A549 (cell line): ENCODE results near the gene HOXD12. TPM values are rescaled to one million over a fixed set of nuclear protein-coding genes. Genes with fewer than 3 reads are reported as not detected.

Source experiments
- ATAC-seq, 2 experiments: fragments of 200-7000 bp in 1 of 2; fragments of >200 bp in 1 of 2; cut with Nextera tagmentation in 1 of 2; cut with Tn5 transposase in 1 of 2; 3 replicates each; pipeline versions ENCODE4 v1.8.0 to v1.9.1; 2018 to 2020; ENCODE audit warnings: mild to moderate bottlenecking in 1 of 2, moderate library complexity in 1 of 2
- CTCF ChIA-PET: fragments of 300-600 bp; sonication (Branson Sonifier 250); formaldehyde crosslinking; extraction: SDS; loops from one replicate; lab custom pipeline; 2021; ENCODE audit warnings: antibody characterized with exemption, inconsistent platforms; lab: Yijun Ruan, JAX
- POLR2A ChIA-PET: fragments of 350-600 bp; formaldehyde crosslinking; extraction: SDS; loops from one replicate; lab custom pipeline; 2021; ENCODE audit warnings: antibody characterized with exemption, inconsistent platforms; lab: Yijun Ruan, JAX
- DNase-seq, 2 experiments: peaks; one replicate each; pipeline versions ENCODE4 v3.0.0 to v3.0.0-alpha.2; 2011 to 2016; ENCODE audit warnings: low read depth in 1 of 2, low spot score in 1 of 2
- FAIRE-seq: peaks from 2 replicates; lab custom pipeline; 2011; peaks lifted over from hg19 to GRCh38; lab: Jason Lieb, UNC
- H3K27ac ChIP-seq, 2 experiments: fragments of >200 bp; sonication (Bioruptor Twin); formaldehyde crosslinking; 3 replicates each; pipeline ENCODE4 v1.5.1; 2016 to 2017
- H3K4me1 ChIP-seq: fragments of >200 bp; sonication (Bioruptor Twin); formaldehyde crosslinking; 3 replicates; pipeline ENCODE4 v1.6.1; 2016
- H3K4me2 ChIP-seq: fragments of >200 bp; sonication (Bioruptor Twin); formaldehyde crosslinking; 3 replicates; pipeline ENCODE4 v1.6.1; 2016
- H3K4me3 ChIP-seq: fragments of >200 bp; sonication (Bioruptor Twin); formaldehyde crosslinking; 3 replicates; pipeline ENCODE4 v1.5.1; 2016
- H3K9me3 ChIP-seq: fragments of >200 bp; sonication (Bioruptor Twin); formaldehyde crosslinking; 3 replicates; pipeline ENCODE4 v1.6.1; 2016
- ATOH8 ChIP-seq: fragments of 250-450 bp; sonication (Bioruptor Pico); IDR thresholded peaks from 2 replicates; pipeline ENCODE4 v1.5.0; 2020; ENCODE audit warnings: low read depth, mild to moderate bottlenecking, moderate library complexity
- BCL3 ChIP-seq: fragments of >200 bp; sonication (Bioruptor Twin); formaldehyde crosslinking; IDR thresholded peaks from 3 replicates; pipeline ENCODE4 v1.6.1; 2016
- E2F6 ChIP-seq: IDR thresholded peaks from 2 replicates; pipeline ENCODE4 v1.6.1; 2012; ENCODE audit warnings: low read depth, borderline replicate concordance
- EHF ChIP-seq: fragments of 250-450 bp; sonication (Bioruptor Pico); IDR thresholded peaks from 2 replicates; pipeline ENCODE4 v1.5.0; 2020; ENCODE audit warnings: mild to moderate bottlenecking
- ELK1 ChIP-seq: fragments of 150-350 bp; IDR thresholded peaks from 2 replicates; pipeline ENCODE4 v1.6.1; 2014; ENCODE audit warnings: low read depth, mild to moderate bottlenecking, low read length
- FOSB ChIP-seq: fragments of 250-450 bp; sonication (Bioruptor Pico); IDR thresholded peaks from 2 replicates; pipeline ENCODE4 v1.5.0; 2020; ENCODE audit warnings: mild to moderate bottlenecking, moderate library complexity
- FOSL2 ChIP-seq, 2 experiments: fragments of 450-650 bp in 1 of 2; fragments of >200 bp in 1 of 2; sonication (Bioruptor Twin) in 1 of 2; formaldehyde crosslinking; IDR thresholded peaks; 2 replicates each; pipeline versions ENCODE4 v1.5.0 to v1.6.1; 2016 to 2020; ENCODE audit warnings: mild to moderate bottlenecking in 1 of 2, moderate library complexity in 1 of 2
- FOXS1 ChIP-seq: fragments of 250-450 bp; sonication (Bioruptor Pico); IDR thresholded peaks from 2 replicates; pipeline ENCODE4 v1.5.0; 2020; ENCODE audit warnings: mild to moderate bottlenecking, moderate library complexity
- HDAC2 ChIP-seq: fragments of 200-600 bp; sonication (generic); IDR thresholded peaks from 2 replicates; pipeline ENCODE4 v1.6.1; 2016
- HMGXB4 ChIP-seq: fragments of 250-450 bp; sonication (Bioruptor Pico); IDR thresholded peaks from 2 replicates; pipeline ENCODE4 v1.5.0; 2021; ENCODE audit warnings: mild to moderate bottlenecking, moderate library complexity, borderline replicate concordance
- HOXB13 ChIP-seq: fragments of 250-450 bp; sonication (Bioruptor Pico); IDR thresholded peaks from 2 replicates; pipeline ENCODE4 v1.5.0; 2020; ENCODE audit warnings: low read depth, mild to moderate bottlenecking, moderate library complexity
- HOXB5 ChIP-seq: fragments of 250-450 bp; sonication (Bioruptor Pico); IDR thresholded peaks from 2 replicates; pipeline ENCODE4 v1.5.0; 2020; ENCODE audit warnings: mild to moderate bottlenecking, moderate library complexity
- JUN ChIP-seq, 2 experiments: fragments of >200 bp; sonication (Bioruptor Twin); formaldehyde crosslinking; IDR thresholded peaks; 2 replicates in 1 of 2; 3 replicates in 1 of 2; pipeline ENCODE4 v1.6.1; 2016 to 2017
- JUNB ChIP-seq: fragments of >200 bp; sonication (Bioruptor Twin); formaldehyde crosslinking; IDR thresholded peaks from 2 replicates; pipeline ENCODE4 v1.6.1; 2016
- KDM5A ChIP-seq: fragments of 200-600 bp; sonication (generic); IDR thresholded peaks from 2 replicates; pipeline ENCODE4 v1.6.1; 2016; ENCODE audit warnings: antibody characterized with exemption, mild to moderate bottlenecking
- MAFK ChIP-seq: fragments of 450-650 bp; IDR thresholded peaks from 2 replicates; pipeline ENCODE4 v1.6.1; 2014; ENCODE audit not compliant: partially characterized antibody
- MYC ChIP-seq: IDR thresholded peaks from 2 replicates; pipeline ENCODE4 v1.6.1; 2012; ENCODE audit warnings: mild to moderate bottlenecking, inconsistent platforms, low read length, improper control_type of control experiment, borderline replicate concordance
- NPAS2 ChIP-seq: fragments of 250-450 bp; sonication (Bioruptor Pico); IDR thresholded peaks from 2 replicates; pipeline ENCODE4 v1.8.0; 2022; ENCODE audit warnings: mild to moderate bottlenecking, moderate library complexity, borderline replicate concordance
- PBX3 ChIP-seq: IDR thresholded peaks from 2 replicates; pipeline ENCODE4 v1.6.1; 2012
- RAD21 ChIP-seq, 2 experiments: fragments of >200 bp in 1 of 2; sonication (Bioruptor Twin) in 1 of 2; formaldehyde crosslinking in 1 of 2; IDR thresholded peaks in 1 of 2; conservative IDR thresholded peaks in 1 of 2; 2 replicates in 1 of 2; 3 replicates in 1 of 2; pipeline ENCODE4 v1.6.1; 2012 to 2018; ENCODE audit warnings: inconsistent platforms in 1 of 2
- RNF2 ChIP-seq: fragments of 200-600 bp; sonication (generic); IDR thresholded peaks from 2 replicates; pipeline ENCODE4 v1.6.1; 2016; ENCODE audit warnings: low read depth, mild to moderate bottlenecking, antibody characterized with exemption, moderate library complexity, borderline replicate concordance
- SREBF2 ChIP-seq: fragments of 450-650 bp; IDR thresholded peaks from 2 replicates; pipeline ENCODE4 v1.6.1; 2014; ENCODE audit warnings: mild to moderate bottlenecking, moderate library complexity
- ZNF302 ChIP-seq: fragments of 250-450 bp; sonication (Bioruptor Pico); IDR thresholded peaks from 2 replicates; pipeline ENCODE4 v1.9.0; 2021; ENCODE audit warnings: inconsistent platforms, mild to moderate bottlenecking, moderate library complexity
- ZSCAN20 ChIP-seq: fragments of 250-450 bp; sonication (Bioruptor Pico); IDR thresholded peaks from 2 replicates; pipeline ENCODE4 v1.8.0; 2022; ENCODE audit warnings: mild to moderate bottlenecking, moderate library complexity
- WGBS: methylation state at CpG from one replicate; pipeline ENCODE4 v1.1.6; 2017; ENCODE audit errors: missing lambda C conversion rate; 5-methylcytosine and 5-hydroxymethylcytosine counted together
- polyA plus RNA-seq, 4 experiments: library from polyadenylated mRNA; depleted of rRNA in 3 of 4; stranded (reverse); fragments of >200 nt; fragmentation: RNase III in 1 of 4; extraction: RNeasy Plus Mini Kit Qiagen cat#74134 plus additional on column Dnase treatment in 1 of 4; gene quantifications; 2 replicates in 3 of 4; 3 replicates in 1 of 4; pipeline ENCODE4 v1.2.3, GENCODE V29; 2011 to 2017

Gene HOXD12
- polyA plus RNA-seq, 2 of the 4 experiments (the other 2 are of a cell fraction): not detected

- H3K4me1 ChIP-seq: peaks cover 7% of the 10 kb centered on the region; the same call in 2 of the 3 replicates
- no peaks in the 10 kb centered on the region for H3K9me3 ChIP-seq
- H3K4me2 ChIP-seq: peak overlapping the region; percentile 84
- 7% methylated on average over 18 of the region's 18 CpGs for WGBS
- FAIRE-seq: no peak
- ATAC-seq: peak; percentile 21 to 46; a peak in 4 of 6 replicates
- peak overlapping the region in 1 of 2 experiments; percentile 90; a peak in 3 of 6 replicates for H3K27ac ChIP-seq
- 0 out of 5 replicates have a peak, but pooled peaks of 1 of the 2 experiments have one; percentile 8 for TF ChIP-seq RAD21 (conservative IDR thresholded peaks at IDR 0.05 in 1 of 2, IDR thresholded peaks at IDR 0.05 in 1 of 2)
- no peak for TF ChIP-seq HMGXB4 (CRISPR knock-in tag)
- no peak for TF ChIP-seq FOSB
- TF ChIP-seq HDAC2: no peak
- no peak for TF ChIP-seq MAFK
- no peak for TF ChIP-seq ELK1
- no peak for TF ChIP-seq ATOH8
- TF ChIP-seq FOXS1 (CRISPR knock-in tag): no peak
- no peak for TF ChIP-seq ZNF302 (CRISPR knock-in tag)
- TF ChIP-seq EHF (CRISPR knock-in tag): no peak
- TF ChIP-seq HOXB5 (CRISPR knock-in tag): no peak
- no peak for TF ChIP-seq ZSCAN20 (CRISPR knock-in tag)
- no peak for TF ChIP-seq JUNB
- no peak for TF ChIP-seq PBX3
- 0 out of 2 replicates have a peak, but pooled peaks have one; percentile 46 for TF ChIP-seq E2F6
- TF ChIP-seq HOXB13 (CRISPR knock-in tag): no peak
- H3K4me3 ChIP-seq: peak overlapping the region; percentile 55
- ChIA-PET POLR2A (interaction anchor here (0.5 to 1.1 kb wide), 2 partner anchors 13 to 35 kb away, joined by 3 to 4 read pairs; no protein-coding TSS in a partner anchor), CTCF (interaction anchor here (0.6 to 4.5 kb wide), 32 partner anchors 9 to 1443 kb away, joined by 3 to 57 read pairs (median 4); partner anchors contain the start of genes EVX2 and HOXD11)
- DNase-seq: no peak
These were observed 1.7 kb upstream of the HOXD12 start for GRCh38 chr2:176097820-176098365.

- Histone ChIP-seq H3K9me3 (no peaks in the 10 kb centered on the region), H3K4me1 (peaks cover 11% of the 10 kb centered on the region; the same call in 2 of the 3 replicates), H3K27ac (peak overlapping the region in 1 of 2 experiments; percentile 90; a peak in 2 of 6 replicates), H3K4me3 (peak overlapping the region; percentile 55; the same call in 2 of the 3 replicates), H3K4me2 (peak overlapping the region; percentile 84)
- POLR2A ChIA-PET: no interaction called here
- DNase-seq (no peak), ATAC-seq (peak; percentile 8 to 43; a peak in 3 of 6 replicates), FAIRE-seq (no peak)
- 66% methylated on average over 18 of the region's 35 CpGs for whole genome bisulfite sequencing
- CTCF ChIA-PET: interaction anchor here (0.7 to 4.5 kb wide), 21 partner anchors 8 to 1067 kb away, joined by 3 to 57 read pairs (median 7); partner anchors contain the start of genes EVX2 and HOXD11
- TF ChIP-seq BCL3 (no peak), SREBF2 (no peak), ATOH8 (no peak), RNF2 (no peak), HDAC2 (no peak), MYC (no peak), NPAS2 (CRISPR knock-in tag) (no peak), ELK1 (no peak), KDM5A (no peak), JUN (IDR thresholded peaks at IDR 0.05) (no peak), RAD21 (conservative IDR thresholded peaks at IDR 0.05 in 1 of 2, IDR thresholded peaks at IDR 0.05 in 1 of 2) (no peak), FOSL2 (IDR thresholded peaks at IDR 0.05) (no peak), FOSL2 (CRISPR knock-in tag; IDR thresholded peaks at IDR 0.05) (no peak)
These were observed 1.0 kb upstream of the HOXD12 start for GRCh38 chr2:176098366-176099158.
